OCI-LY1 (cell line): Measurements from ENCODE around the gene TBL3.

Experiments used
- CTCF ChIP-seq: fragments of 200-600 bp; sonication (generic), shearing (Covaris generic); IDR thresholded peaks from 2 replicates; pipeline ENCODE4 v1.5.1; 2017; ENCODE audit warnings: mild to moderate bottlenecking, antibody characterized with exemption, low read length, moderate library complexity, mixed read lengths
- EZH2 ChIP-seq: fragments of 200-600 bp; sonication (generic), shearing (Covaris generic); IDR thresholded peaks from 2 replicates; pipeline ENCODE4 v1.8.0; 2017; ENCODE audit warnings: borderline replicate concordance, mixed run types, mild to moderate bottlenecking, antibody characterized with exemption, low read length, moderate library complexity, mixed read lengths

GRCh38 chr16:2016407-2016922 lies 44.6 kb downstream of the TBL3 start:
- TF ChIP-seq CTCF: peak; percentile 57
- no peak for TF ChIP-seq EZH2
